ENCODE measurements around the gene RABGAP1L.

RABGAP1L gene

GRCh38 chr1:174219606-174220370 lies 60.5 kb downstream of the RABGAP1L start:
- Histone ChIP-seq H3K4me3 (IDR thresholded peaks at IDR 0.05; ENCODE audit: insufficient read depth, low read depth, low read length) (no peak overlapping the region), H3K36me3 (ENCODE audit: insufficient read depth) (peaks cover 10% of the 10 kb centered on the region; the same call in 1 of the 2 replicates), H3K9ac (no peak overlapping the region), H4K20me1 (ENCODE audit: insufficient read depth) (peaks cover 16% of the 10 kb centered on the region; the same call in 1 of the 2 replicates), H3K4me1 (ENCODE audit: low read depth, poor library complexity, severe bottlenecking) (peaks cover 46% of the 10 kb centered on the region), H3K79me2 (ENCODE audit: insufficient read depth, low read depth) (peaks cover 40% of the 10 kb centered on the region; the same call in 1 of the 2 replicates), H2AFZ (ENCODE audit: low read depth) (no peak overlapping the region), H3K27ac (no peak overlapping the region), H3K4me2 (no peak overlapping the region), H3K27me3 (ENCODE audit: insufficient read depth, low read depth) (no peaks in the 10 kb centered on the region)
- no peak for TF ChIP-seq CTCF (conservative IDR thresholded peaks at IDR 0.05; ENCODE audit: low read depth, low read length)

- no peak overlapping the region for H3K4me3 ChIP-seq (IDR thresholded peaks at IDR 0.05; ENCODE audit: insufficient read depth, low read depth, low read length)
- H3K36me3 ChIP-seq (ENCODE audit: insufficient read depth) = peaks cover 10% of the 10 kb centered on the region; the same call in 1 of the 2 replicates
- H4K20me1 ChIP-seq (ENCODE audit: insufficient read depth) = peaks cover 12% of the 10 kb centered on the region; the same call in 1 of the 2 replicates
- TF ChIP-seq CTCF (conservative IDR thresholded peaks at IDR 0.05; ENCODE audit: low read depth, low read length) = no peak
- no peak overlapping the region for H3K27ac ChIP-seq
- no peak overlapping the region for H2AFZ ChIP-seq (ENCODE audit: low read depth)
- H3K4me2 ChIP-seq = no peak overlapping the region
- H3K79me2 ChIP-seq (ENCODE audit: insufficient read depth, low read depth) = peaks cover 44% of the 10 kb centered on the region; the same call in 1 of the 2 replicates
- no peak overlapping the region for H3K9ac ChIP-seq
- H3K27me3 ChIP-seq (ENCODE audit: insufficient read depth, low read depth) = no peaks in the 10 kb centered on the region
- H3K4me1 ChIP-seq (ENCODE audit: low read depth, poor library complexity, severe bottlenecking) = peaks cover 56% of the 10 kb centered on the region
These were observed 62.4 kb downstream of the RABGAP1L start for GRCh38 chr1:174221681-174222080.

GRCh38 chr1:174222166-174222949 lies 63.0 kb downstream of the RABGAP1L start:
- Histone ChIP-seq H3K9ac (no peak overlapping the region), H3K4me1 (ENCODE audit: low read depth, poor library complexity, severe bottlenecking) (peaks cover 56% of the 10 kb centered on the region), H3K27ac (no peak overlapping the region), H3K4me3 (IDR thresholded peaks at IDR 0.05; ENCODE audit: insufficient read depth, low read depth, low read length) (no peak overlapping the region), H3K27me3 (ENCODE audit: insufficient read depth, low read depth) (no peaks in the 10 kb centered on the region), H3K4me2 (no peak overlapping the region), H2AFZ (ENCODE audit: low read depth) (no peak overlapping the region), H3K36me3 (ENCODE audit: insufficient read depth) (peaks cover 10% of the 10 kb centered on the region; the same call in 1 of the 2 replicates), H3K79me2 (ENCODE audit: insufficient read depth, low read depth) (peaks cover 40% of the 10 kb centered on the region; the same call in 1 of the 2 replicates), H4K20me1 (ENCODE audit: insufficient read depth) (peaks cover 9% of the 10 kb centered on the region; the same call in 1 of the 2 replicates)
- TF ChIP-seq CTCF (conservative IDR thresholded peaks at IDR 0.05; ENCODE audit: low read depth, low read length) = no peak

- Histone ChIP-seq H3K4me3 (IDR thresholded peaks at IDR 0.05; ENCODE audit: insufficient read depth, low read depth, low read length) (no peak overlapping the region), H3K36me3 (ENCODE audit: insufficient read depth) (peaks cover 10% of the 10 kb centered on the region; the same call in 1 of the 2 replicates), H3K4me1 (ENCODE audit: low read depth, poor library complexity, severe bottlenecking) (peaks cover 42% of the 10 kb centered on the region), H3K27ac (peak overlapping the region; percentile 63), H3K27me3 (ENCODE audit: insufficient read depth, low read depth) (no peaks in the 10 kb centered on the region), H3K79me2 (ENCODE audit: insufficient read depth, low read depth) (peaks cover 24% of the 10 kb centered on the region; the same call in 1 of the 2 replicates), H4K20me1 (ENCODE audit: insufficient read depth) (no peaks in the 10 kb centered on the region), H3K4me2 (peak overlapping the region; percentile 63), H2AFZ (ENCODE audit: low read depth) (no peak overlapping the region), H3K9ac (no peak overlapping the region)
- no peak for TF ChIP-seq CTCF (conservative IDR thresholded peaks at IDR 0.05; ENCODE audit: low read depth, low read length)
These were observed 65.3 kb downstream of the RABGAP1L start for GRCh38 chr1:174224641-174225040.
